OCI-LY1 (cell line): Measurements from ENCODE around the gene IMP3.

Experiments used
- H2AFZ ChIP-seq: fragments of 200-600 bp; sonication (generic), shearing (Covaris generic); 2 replicates; pipeline ENCODE4 v1.6.0; 2014; ENCODE audit warnings: antibody characterized with exemption, mild to moderate bottlenecking, low read length
- H3F3A ChIP-seq: fragments of 200-600 bp; sonication (generic), shearing (Covaris generic); 2 replicates; pipeline ENCODE4 v1.6.0; 2014; ENCODE audit warnings: mild to moderate bottlenecking, antibody characterized with exemption, low read length, moderate library complexity; ENCODE audit not compliant: insufficient read depth
- H3K27ac ChIP-seq: fragments of 200-600 bp; sonication (generic); 2 replicates; pipeline ENCODE4 v1.5.1; 2014; ENCODE audit warnings: low read length, mixed run types, mild to moderate bottlenecking, low read depth; ENCODE audit not compliant: poor library complexity, severe bottlenecking
- H3K27me3 ChIP-seq: fragments of 200-600 bp; sonication (generic); 2 replicates; pipeline ENCODE4 v1.6.0; 2014; ENCODE audit warnings: antibody characterized with exemption, mild to moderate bottlenecking, low read length, moderate library complexity; ENCODE audit not compliant: insufficient read depth
- H3K36me3 ChIP-seq: fragments of 200-600 bp; sonication (generic); 2 replicates; pipeline ENCODE4 v1.6.1; 2014; ENCODE audit warnings: mild to moderate bottlenecking, antibody characterized with exemption, low read length, moderate library complexity, mixed read lengths; ENCODE audit not compliant: insufficient read depth
- H3K4me1 ChIP-seq: fragments of 200-600 bp; sonication (generic); 2 replicates; pipeline ENCODE4 v1.5.1; 2014; ENCODE audit warnings: mild to moderate bottlenecking, low read length, moderate library complexity; ENCODE audit not compliant: insufficient read depth, severe bottlenecking
- H3K4me2 ChIP-seq: fragments of 200-600 bp; sonication (generic), shearing (Covaris generic); 2 replicates; pipeline ENCODE4 v1.6.1; 2014; ENCODE audit warnings: low read length
- H3K4me3 ChIP-seq: fragments of 200-600 bp; sonication (generic); 2 replicates; pipeline ENCODE4 v1.5.1; 2014; ENCODE audit warnings: low read length, low read depth, mild to moderate bottlenecking, mixed read lengths; ENCODE audit not compliant: poor library complexity, severe bottlenecking
- H3K79me2 ChIP-seq: fragments of 200-600 bp; shearing (Covaris generic); 2 replicates; pipeline ENCODE4 v1.6.1; 2016; ENCODE audit warnings: mixed run types, low read length, mixed read lengths; ENCODE audit not compliant: insufficient read depth
- H3K9ac ChIP-seq: fragments of 200-600 bp; sonication (generic), shearing (Covaris generic); 2 replicates; pipeline ENCODE4 v1.6.1; 2014; ENCODE audit warnings: mild to moderate bottlenecking, low read length, mixed read lengths
- H3K9me2 ChIP-seq: fragments of 200-600 bp; sonication (generic), shearing (Covaris generic); 2 replicates; pipeline ENCODE4 v1.6.1; 2014; ENCODE audit warnings: low read depth, mild to moderate bottlenecking, low read length, mixed read lengths
- H3K9me3 ChIP-seq: fragments of 200-600 bp; shearing (Covaris generic); 2 replicates; pipeline ENCODE4 v1.6.1; 2014; ENCODE audit warnings: low read length, mixed read lengths
- H4K20me1 ChIP-seq: fragments of 200-600 bp; sonication (generic), shearing (Covaris generic); 2 replicates; pipeline ENCODE4 v1.6.0; 2016; ENCODE audit warnings: mild to moderate bottlenecking, low read length; ENCODE audit not compliant: insufficient read depth
- EZH2 ChIP-seq: fragments of 200-600 bp; sonication (generic), shearing (Covaris generic); IDR thresholded peaks from 2 replicates; pipeline ENCODE4 v1.8.0; 2017; ENCODE audit warnings: borderline replicate concordance, mixed run types, mild to moderate bottlenecking, antibody characterized with exemption, low read length, moderate library complexity, mixed read lengths
- TF ChIP-seq, protein P1 (sequence below): fragments of 200-600 bp; sonication (generic), shearing (Covaris generic); IDR thresholded peaks from 2 replicates; pipeline ENCODE4 v1.5.1; 2017; ENCODE audit warnings: mild to moderate bottlenecking, antibody characterized with exemption, low read length, moderate library complexity, mixed read lengths

IMP3 gene

DNA sequence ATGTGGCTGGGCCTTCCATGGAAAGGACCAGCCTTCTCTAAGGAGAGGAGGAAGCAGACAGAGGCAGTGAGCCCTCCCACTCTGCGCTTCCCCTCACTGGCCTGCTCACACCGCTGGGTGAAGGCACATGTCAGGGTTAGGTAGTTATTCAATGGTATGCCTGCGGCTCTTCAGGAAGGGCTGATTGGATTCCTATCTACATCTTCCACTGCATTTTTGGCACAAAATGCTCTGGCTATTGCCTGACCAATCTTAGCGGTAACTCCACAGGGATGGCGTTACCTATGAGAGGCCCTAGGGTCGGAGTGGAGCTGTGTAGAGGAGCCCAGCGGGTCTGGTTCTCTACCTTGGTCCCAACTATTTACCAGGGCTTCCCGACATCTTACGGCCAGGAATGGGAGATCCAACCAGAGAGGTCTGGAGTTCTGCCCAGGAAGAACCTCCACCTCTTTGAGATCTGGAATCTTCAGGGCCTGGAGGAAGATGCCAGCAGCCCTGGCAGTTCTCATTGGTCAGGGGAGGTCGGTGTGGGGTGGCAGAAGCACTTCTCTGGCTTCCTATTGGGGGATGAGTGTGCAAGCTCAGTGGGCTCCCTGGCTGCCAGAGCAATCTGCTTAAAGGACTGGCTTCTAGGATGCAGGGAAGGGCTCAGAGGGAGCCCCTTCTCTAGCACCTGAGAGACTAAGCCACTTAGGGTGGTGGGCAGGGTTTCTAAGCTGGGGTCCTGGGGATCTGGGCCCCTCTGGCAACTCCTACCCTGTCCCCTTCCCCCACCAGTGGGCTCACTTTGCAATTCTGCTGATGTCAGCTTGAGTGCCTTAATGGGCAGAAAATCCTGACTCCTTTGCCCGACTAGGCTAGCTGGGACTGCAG, 31.9 kb upstream of the IMP3 start:
- Histone ChIP-seq H3K9ac (no peak overlapping the region), H3K9me3 (no peaks in the 10 kb centered on the region), H3K27ac (no peak overlapping the region), H3K79me2 (no peaks in the 10 kb centered on the region), H3K4me3 (no peak overlapping the region), H4K20me1 (no peaks in the 10 kb centered on the region), H3K4me1 (no peaks in the 10 kb centered on the region), H3F3A (no peaks in the 10 kb centered on the region), H3K27me3 (0 out of 2 replicates have a peak, but pooled peaks cover 17% of the 10 kb centered on the region), H2AFZ (no peak overlapping the region), H3K9me2 (no peaks in the 10 kb centered on the region), H3K4me2 (no peak overlapping the region), H3K36me3 (no peaks in the 10 kb centered on the region)
- TF ChIP-seq EZH2, result no peak
- TF ChIP-seq, protein P1, sequence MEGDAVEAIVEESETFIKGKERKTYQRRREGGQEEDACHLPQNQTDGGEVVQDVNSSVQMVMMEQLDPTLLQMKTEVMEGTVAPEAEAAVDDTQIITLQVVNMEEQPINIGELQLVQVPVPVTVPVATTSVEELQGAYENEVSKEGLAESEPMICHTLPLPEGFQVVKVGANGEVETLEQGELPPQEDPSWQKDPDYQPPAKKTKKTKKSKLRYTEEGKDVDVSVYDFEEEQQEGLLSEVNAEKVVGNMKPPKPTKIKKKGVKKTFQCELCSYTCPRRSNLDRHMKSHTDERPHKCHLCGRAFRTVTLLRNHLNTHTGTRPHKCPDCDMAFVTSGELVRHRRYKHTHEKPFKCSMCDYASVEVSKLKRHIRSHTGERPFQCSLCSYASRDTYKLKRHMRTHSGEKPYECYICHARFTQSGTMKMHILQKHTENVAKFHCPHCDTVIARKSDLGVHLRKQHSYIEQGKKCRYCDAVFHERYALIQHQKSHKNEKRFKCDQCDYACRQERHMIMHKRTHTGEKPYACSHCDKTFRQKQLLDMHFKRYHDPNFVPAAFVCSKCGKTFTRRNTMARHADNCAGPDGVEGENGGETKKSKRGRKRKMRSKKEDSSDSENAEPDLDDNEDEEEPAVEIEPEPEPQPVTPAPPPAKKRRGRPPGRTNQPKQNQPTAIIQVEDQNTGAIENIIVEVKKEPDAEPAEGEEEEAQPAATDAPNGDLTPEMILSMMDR, result no peak

DNA sequence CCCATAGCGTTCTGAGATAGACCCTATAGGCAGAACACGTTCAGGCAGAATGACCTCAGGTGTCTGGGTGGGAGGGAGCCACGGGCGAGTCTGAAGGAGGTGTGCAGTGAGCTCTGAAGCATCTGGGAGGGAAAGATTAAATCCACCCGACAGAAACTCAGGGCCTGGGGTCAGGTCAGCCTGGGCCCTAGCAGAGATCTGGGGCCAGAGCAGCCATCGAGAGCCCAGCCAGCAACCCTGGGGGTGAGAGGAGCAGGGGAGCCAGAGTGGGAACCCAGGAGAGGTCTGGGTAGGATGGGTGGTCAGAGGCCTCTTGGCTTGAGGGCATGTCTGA, 29.8 kb upstream of the IMP3 start:
- no peak overlapping the region for H3K4me3 ChIP-seq
- no peak overlapping the region for H3K4me2 ChIP-seq
- no peaks in the 10 kb centered on the region for H3K79me2 ChIP-seq
- no peaks in the 10 kb centered on the region for H3K36me3 ChIP-seq
- no peaks in the 10 kb centered on the region for H3K9me3 ChIP-seq
- H3F3A ChIP-seq, result no peaks in the 10 kb centered on the region
- no peaks in the 10 kb centered on the region for H3K4me1 ChIP-seq
- no peaks in the 10 kb centered on the region for H4K20me1 ChIP-seq
- H2AFZ ChIP-seq, result no peak overlapping the region
- no peak for TF ChIP-seq EZH2
- TF ChIP-seq, protein P1, result no peak
- H3K9ac ChIP-seq, result no peak overlapping the region
- H3K27ac ChIP-seq, result no peak overlapping the region
- H3K27me3 ChIP-seq, result 0 out of 2 replicates have a peak, but pooled peaks cover 17% of the 10 kb centered on the region
- no peaks in the 10 kb centered on the region for H3K9me2 ChIP-seq

DNA sequence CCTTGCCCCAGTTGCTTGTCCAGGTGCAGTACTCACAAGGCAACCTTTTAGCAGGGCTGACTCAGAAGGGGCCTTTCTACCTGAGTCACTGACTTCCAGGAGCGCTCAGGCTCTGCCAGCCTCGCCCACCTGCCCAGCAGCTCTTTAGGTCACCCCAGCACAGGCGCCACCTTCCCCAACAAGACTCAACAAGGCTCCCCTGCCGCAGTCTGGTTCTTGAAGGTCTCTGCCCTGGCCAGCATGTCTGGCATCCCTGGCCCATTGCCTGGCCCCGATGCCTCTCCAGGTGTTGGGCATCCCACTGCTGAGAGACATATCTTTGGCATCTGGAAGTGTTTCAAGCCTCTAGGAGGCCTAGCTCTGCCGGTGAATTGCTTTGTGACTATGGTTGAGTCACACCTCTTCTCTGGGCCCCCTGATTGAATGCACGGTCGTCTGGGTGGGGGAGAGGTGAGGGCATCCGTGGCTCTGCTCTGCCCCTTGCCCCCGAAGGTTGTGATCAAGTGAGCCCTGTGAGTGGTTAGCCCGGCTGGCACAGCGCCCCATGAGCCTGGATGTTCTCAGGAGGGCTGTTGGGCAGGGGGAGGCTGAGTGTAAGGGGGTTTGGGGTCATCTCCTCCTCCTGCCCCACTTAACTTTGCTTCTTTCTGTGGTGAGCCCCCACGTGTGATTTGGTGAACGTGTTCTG, 29.3 kb upstream of the IMP3 start:
- 0 out of 2 replicates have a peak, but pooled peaks cover 17% of the 10 kb centered on the region for H3K27me3 ChIP-seq
- no peak overlapping the region for H2AFZ ChIP-seq
- no peaks in the 10 kb centered on the region for H3K9me2 ChIP-seq
- no peak overlapping the region for H3K4me2 ChIP-seq
- no peak overlapping the region for H3K27ac ChIP-seq
- no peak overlapping the region for H3K9ac ChIP-seq
- H3F3A ChIP-seq, result no peaks in the 10 kb centered on the region
- no peak overlapping the region for H3K4me3 ChIP-seq
- TF ChIP-seq EZH2, result no peak
- H3K9me3 ChIP-seq, result no peaks in the 10 kb centered on the region
- H3K4me1 ChIP-seq, result no peaks in the 10 kb centered on the region
- H3K36me3 ChIP-seq, result no peaks in the 10 kb centered on the region
- no peaks in the 10 kb centered on the region for H3K79me2 ChIP-seq
- H4K20me1 ChIP-seq, result no peaks in the 10 kb centered on the region
